ENCODE results near the gene CC2D1A. TPM values are rescaled to one million over a fixed set of nuclear protein-coding genes. Genes with fewer than 3 reads are reported as not detected.
"Not testable (repeated sequence)": the region's sequence is repeated elsewhere in the genome, so short reads cannot be mapped to it uniquely, and the experiment has no call there.

Gene CC2D1A
- total RNA-seq, 2 donors from 2014 or later = 40.9 to 64.8 TPM

- peaks cover 5 to 28% of the 10 kb centered on the region in 2 donors for H3K36me3 ChIP-seq
- intact Hi-C loops (cut with DNase I) = no loop called here
These were observed 58.8 kb downstream of the CC2D1A start for GRCh38 chr19:13964776-13965175.

GRCh38 chr19:13965377-13965896, 59.4 kb downstream of the CC2D1A start:
- Histone ChIP-seq H3K27ac (no peak overlapping the region), H3K4me3 (no peak overlapping the region), H3K4me1 (replicated peaks) (no peaks in the 10 kb centered on the region), H3K36me3 (peaks cover 8 to 28% of the 10 kb centered on the region in 2 donors), H3K27me3 (replicated peaks; ENCODE audit: insufficient read depth) (no peaks in the 10 kb centered on the region), H3K9me3 (no peaks in the 10 kb centered on the region)
- 93% methylated on average over 24 of the region's 24 CpGs for WGBS
- intact Hi-C loops (cut with DNase I) = no loop called here
- DNase-seq (ENCODE audit: low spot score) = no peak
- TF ChIP-seq CTCF (IDR thresholded peaks at IDR 0.05) (no peak), POLR2A (IDR thresholded peaks at IDR 0.05) (no peak), POLR2AphosphoS5 (IDR thresholded peaks at IDR 0.05) (no peak)

More at GRCh38 chr19:13964776-13965175, 58.8 kb downstream of the CC2D1A start:
- no peaks in the 10 kb centered on the region for H3K9me3 ChIP-seq
- TF ChIP-seq POLR2AphosphoS5 (IDR thresholded peaks at IDR 0.05) (no peak), CTCF (IDR thresholded peaks at IDR 0.05) (no peak), POLR2A (IDR thresholded peaks at IDR 0.05) (no peak)
- no peak for DNase-seq (ENCODE audit: low spot score)
- no peaks in the 10 kb centered on the region for H3K27me3 ChIP-seq (replicated peaks; ENCODE audit: insufficient read depth)
- no peak overlapping the region for H3K27ac ChIP-seq
- WGBS = 87% methylated on average over 5 of the region's 5 CpGs
- no peaks in the 10 kb centered on the region for H3K4me1 ChIP-seq (replicated peaks)
- H3K4me3 ChIP-seq = no peak overlapping the region

- intact Hi-C loops (cut with DNase I) = no loop called here
- no peak overlapping the region for H3K27ac ChIP-seq
- no peak for TF ChIP-seq CTCF (IDR thresholded peaks at IDR 0.05)
- TF ChIP-seq POLR2A (IDR thresholded peaks at IDR 0.05) = no peak
- no peak for TF ChIP-seq POLR2AphosphoS5 (IDR thresholded peaks at IDR 0.05)
- DNase-seq (ENCODE audit: low spot score) = no peak
- H3K27me3 ChIP-seq (replicated peaks; ENCODE audit: insufficient read depth) = no peaks in the 10 kb centered on the region
- peaks cover 8 to 28% of the 10 kb centered on the region in 2 donors for H3K36me3 ChIP-seq
- H3K4me1 ChIP-seq (replicated peaks) = no peaks in the 10 kb centered on the region
- H3K4me3 ChIP-seq = no peak overlapping the region
- H3K9me3 ChIP-seq = no peaks in the 10 kb centered on the region
- WGBS = 96% methylated on average over 18 of the region's 20 CpGs
These were observed 60.1 kb downstream of the CC2D1A start for GRCh38 chr19:13965926-13966683.

- WGBS = 96% methylated on average over 10 of the region's 14 CpGs
- Histone ChIP-seq H3K27ac (no peak overlapping the region), H3K27me3 (replicated peaks; ENCODE audit: insufficient read depth) (no peaks in the 10 kb centered on the region), H3K9me3 (no peaks in the 10 kb centered on the region), H3K4me1 (replicated peaks) (no peaks in the 10 kb centered on the region), H3K36me3 (peaks cover 8 to 28% of the 10 kb centered on the region in 2 donors), H3K4me3 (no peak overlapping the region)
- no peak for TF ChIP-seq POLR2AphosphoS5 (IDR thresholded peaks at IDR 0.05)
- TF ChIP-seq POLR2A (IDR thresholded peaks at IDR 0.05) = no peak
- no peak for TF ChIP-seq CTCF (IDR thresholded peaks at IDR 0.05)
- intact Hi-C loops (cut with DNase I) = no loop called here
- DNase-seq (ENCODE audit: low spot score) = no peak
These were observed 60.7 kb downstream of the CC2D1A start for GRCh38 chr19:13966684-13967128.

- intact Hi-C loops (cut with DNase I) = not testable (repeated sequence)
- peaks cover 8 to 28% of the 10 kb centered on the region in 2 donors for H3K36me3 ChIP-seq
These were observed 61.2 kb downstream of the CC2D1A start for GRCh38 chr19:13967206-13967605.

More at GRCh38 chr19:13967206-13967605, 61.2 kb downstream of the CC2D1A start:
- not testable (repeated sequence) for H3K4me3 ChIP-seq; H3K27me3 ChIP-seq (replicated peaks; ENCODE audit: insufficient read depth); H3K4me1 ChIP-seq (replicated peaks); H3K27ac ChIP-seq; DNase-seq (ENCODE audit: low spot score); H3K9me3 ChIP-seq
- 92% methylated on average over 8 of the region's 8 CpGs for WGBS

All from prostate gland (tissue), 2 donors.